HG03442 (cell line): ENCODE results near the gene CCNA2.
A peak's percentile ranks its signal among the peaks of the same experiment; 100 is the strongest.

Source experiments
- ATAC-seq: cut with Tn5 transposase; IDR thresholded peaks from one replicate; pipeline ENCODE4 v1.9.1; 2021; ENCODE audit warnings: mild to moderate bottlenecking, moderate library complexity; ENCODE audit not compliant: unreplicated experiment

CCNA2 gene

DNA sequence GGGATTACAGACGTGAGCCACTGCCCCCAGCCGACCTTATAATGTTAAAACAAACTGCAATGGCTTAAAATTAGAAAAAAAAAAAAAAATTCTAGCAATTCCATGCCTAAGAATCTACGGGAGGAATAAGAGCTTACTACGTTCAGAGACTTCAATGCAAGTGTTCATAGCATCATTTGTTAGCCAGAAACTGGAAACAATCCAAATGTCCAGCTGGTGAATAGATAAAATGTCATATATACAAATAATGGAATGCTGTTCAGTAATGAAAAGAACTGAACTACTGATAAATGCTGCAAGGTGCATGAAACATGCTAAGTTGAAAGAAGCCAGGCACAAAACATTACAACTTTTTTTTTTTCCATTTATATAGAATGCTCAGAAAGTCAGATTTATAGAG, 17.3 kb downstream of the CCNA2 start:
- ATAC-seq, result no peak

DNA sequence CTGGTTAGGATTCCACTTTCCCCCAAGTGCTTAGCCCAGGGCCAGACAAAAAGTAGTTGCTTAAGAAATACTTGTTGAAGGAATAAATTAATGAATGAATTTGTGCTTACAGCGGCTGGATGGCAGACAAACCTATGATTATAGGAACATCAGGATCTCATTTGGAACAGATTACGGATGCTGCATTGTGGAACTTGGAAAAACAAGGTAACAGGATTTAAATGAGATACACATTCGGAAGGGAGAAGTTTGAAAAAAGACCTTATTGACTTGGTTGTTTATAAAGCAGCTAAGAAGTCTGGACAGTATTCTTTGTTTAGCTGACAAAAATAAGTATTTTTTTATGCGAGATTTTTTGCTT, 22.0 kb downstream of the CCNA2 start:
- ATAC-seq, result no peak

DNA sequence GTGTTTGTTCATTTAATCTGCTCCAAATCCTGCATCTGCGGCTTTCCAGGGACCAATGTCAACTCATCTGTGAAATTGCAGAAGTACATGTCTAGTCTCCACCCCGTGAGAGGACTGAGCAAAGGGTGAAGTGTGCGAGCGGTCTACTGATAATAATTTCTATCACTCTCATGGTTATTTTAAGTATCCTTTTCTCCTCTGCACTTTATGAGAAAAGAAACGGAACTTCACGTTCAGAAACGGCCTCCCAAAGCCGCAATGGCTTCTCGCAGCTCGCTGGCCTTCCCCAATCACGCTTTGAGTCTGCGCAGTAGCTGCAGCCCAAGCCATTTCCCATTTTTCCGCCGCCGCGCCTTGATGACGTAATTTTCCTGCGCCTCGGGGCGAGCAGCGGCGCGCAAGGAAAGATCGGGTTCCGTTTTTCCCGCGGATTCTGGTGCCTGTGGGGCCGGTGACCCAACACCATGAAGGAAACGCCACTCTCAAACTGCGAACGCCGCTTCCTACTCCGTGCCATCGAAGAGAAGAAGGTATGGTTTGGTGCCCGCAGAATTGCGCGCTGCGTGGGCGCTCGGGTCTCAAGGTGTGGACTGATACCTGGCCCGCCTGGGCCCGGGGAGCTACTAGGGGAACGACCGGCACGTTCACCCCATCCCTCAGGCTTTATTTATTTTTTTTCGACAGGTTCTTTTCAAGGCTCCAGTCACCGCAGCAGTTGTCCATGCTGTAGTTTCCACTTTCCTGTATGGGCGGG, 22.5 kb downstream of the CCNA2 start, which contains the start of gene EXOSC9:
EXOSC9 (plus strand) TSS at position 363 of the 754 bp plus-strand sequence; CDS start at position 465, 102 bp downstream.
- peak; percentile 78 for ATAC-seq

DNA sequence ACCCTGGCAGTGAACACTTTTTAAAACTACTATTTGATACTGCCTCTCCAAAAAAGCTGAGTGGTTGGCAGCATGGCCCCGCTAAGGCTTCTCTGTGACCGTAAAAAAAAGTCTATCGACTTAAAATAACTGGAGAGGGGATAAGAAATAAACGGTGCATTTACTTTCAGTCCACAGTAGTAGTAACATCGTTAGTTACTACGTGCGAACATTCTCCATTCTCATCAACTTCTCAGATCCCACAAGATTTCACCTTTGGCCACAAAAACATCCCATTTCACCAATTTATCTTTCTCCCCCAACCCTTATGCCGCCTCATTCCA, 23.1 kb downstream of the CCNA2 start:
- peak; percentile 21 for ATAC-seq

DNA sequence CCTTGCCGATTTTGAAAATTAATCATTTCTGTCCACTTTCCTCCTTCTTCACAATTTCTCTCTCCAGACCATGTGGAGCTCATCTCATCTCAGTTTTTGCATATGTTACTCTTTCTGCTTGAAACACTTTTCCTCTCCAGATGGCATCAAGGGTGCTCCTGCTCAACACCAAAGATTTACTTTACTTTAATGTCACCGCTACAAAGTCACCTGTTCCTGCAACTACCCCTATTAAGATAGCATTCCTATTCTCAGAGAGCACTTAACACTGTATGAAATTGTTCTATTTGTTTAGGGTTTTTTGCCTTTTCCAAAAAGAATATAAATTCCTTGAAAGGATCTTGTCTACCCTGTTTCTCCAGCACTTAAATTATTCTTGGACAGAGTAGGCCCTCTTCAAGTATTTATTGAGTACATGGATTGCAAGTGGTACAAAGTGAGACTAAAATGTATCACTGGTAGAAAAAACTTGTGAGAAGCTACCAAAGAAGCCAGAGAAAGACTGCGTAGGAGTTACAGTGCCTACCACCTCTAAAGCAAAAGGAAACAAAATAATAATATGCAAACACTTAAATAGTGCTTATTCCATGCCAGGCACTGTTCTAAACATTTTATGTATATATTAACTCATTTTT, 23.7 kb downstream of the CCNA2 start:
- ATAC-seq, result no peak

DNA sequence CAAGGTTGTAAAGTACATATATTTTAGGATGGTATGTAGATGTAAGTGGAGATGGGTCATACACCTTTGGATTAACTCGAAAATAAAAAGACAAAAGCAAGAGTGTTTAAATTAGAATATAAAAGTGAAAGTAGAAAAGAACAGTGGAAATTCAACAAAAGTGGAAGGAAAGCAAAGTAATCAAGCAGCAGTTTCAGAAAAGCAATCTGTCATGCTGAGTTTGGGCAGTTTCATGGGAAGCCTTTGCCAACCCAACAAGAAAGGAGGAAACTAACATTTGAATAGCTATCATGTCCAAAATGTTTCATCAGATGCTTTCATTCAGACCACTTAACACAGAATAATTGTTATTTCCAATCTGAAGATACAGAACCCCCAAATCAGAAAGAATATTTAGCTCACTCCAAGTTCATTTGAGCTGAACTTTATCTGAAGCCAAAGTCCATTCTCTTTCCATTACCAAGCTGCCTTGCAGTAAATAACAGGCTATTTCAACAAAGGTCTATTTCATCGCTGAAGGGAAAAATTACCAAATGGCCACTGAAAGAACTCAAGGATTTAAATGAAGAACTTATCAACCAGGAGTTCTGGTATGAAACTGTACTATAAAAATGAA, 24.4 kb downstream of the CCNA2 start:
- no peak for ATAC-seq

DNA sequence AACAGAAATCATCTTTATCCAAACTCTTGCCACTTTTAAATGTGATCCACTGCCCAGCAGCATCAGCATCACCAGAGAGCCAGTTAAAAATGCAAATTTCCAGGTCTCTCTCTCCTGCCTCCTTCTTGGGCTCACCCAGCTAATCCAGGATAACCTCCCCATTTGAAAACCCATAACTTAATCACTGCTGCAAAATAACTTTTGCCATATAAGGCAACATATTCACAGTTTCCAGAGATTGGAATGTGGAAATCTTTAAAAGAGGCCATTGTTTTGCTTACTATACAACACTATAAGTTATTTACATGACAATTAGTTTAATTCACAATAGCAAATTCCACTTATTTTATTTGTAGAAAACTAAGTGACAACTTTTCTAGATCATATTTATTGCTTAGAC, 27.4 kb downstream of the CCNA2 start:
- ATAC-seq, result no peak

DNA sequence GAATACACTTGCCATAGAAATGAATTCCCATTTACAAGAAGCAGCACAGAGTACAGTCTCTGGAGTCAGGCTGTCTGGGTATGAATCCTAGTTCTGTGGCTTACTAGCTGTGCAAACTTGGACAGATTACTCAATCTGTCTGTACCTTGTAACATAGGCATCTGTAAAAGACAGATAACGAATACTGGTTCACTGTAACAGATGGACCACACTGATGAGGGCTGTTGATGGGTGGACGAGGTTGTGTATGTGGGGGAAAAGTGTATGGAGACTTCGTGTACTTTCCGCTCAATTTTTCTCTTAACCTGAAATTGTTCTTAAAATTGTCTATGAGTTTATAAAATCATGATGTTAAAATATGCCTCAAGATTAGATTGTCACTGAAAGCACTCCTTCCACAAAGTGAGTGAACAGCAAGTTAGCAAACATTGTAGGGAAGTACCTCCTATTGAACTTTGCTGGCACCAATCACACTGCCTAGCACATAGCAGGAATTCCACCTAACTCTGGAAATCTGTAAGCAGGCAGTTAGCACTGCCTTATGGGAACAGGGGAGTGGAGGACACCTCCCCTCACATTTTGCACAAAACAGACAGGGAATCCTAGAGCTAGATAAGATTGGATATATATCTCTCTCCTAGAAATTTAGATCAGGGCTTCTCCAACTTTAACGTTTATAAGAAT, 29.0 kb downstream of the CCNA2 start:
- ATAC-seq, result no peak

DNA sequence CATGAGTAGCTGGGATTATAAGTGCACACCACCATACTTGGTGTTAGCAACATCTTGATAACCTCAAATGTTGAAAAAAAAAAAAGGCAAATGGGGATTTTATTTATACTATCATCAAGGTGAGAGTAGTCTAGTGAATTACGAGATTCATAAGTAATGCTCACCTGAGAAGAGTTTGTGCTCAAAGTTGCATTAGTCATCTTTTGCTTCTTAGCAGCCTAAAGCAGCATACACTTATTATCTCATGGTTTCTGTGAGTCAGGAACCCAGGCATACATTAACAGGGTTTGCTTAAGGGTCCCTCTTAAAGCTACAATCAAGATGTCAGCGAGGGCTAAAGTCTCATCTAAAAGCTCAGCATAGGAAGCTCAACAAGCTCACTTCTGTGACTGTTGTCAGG, 30.7 kb downstream of the CCNA2 start:
- ATAC-seq, result no peak

DNA sequence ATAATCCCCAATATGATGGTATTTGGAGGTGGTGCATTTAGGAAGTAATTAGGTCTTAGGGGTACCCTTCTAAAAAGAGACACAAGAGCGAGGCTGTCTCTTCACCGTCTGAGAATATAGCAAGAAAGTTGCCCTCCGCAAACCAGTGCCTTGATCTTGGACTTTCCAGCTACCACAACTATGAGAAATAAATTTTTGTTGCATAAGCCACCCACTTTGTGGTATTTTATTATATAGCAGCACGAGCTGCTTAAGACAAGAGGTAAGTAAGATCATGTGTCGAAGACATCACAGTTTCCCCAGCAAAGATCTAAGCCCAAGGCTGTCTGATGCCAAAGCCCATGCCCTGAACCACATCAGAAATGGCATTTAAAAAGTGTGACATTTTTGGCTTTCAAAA, 32.2 kb downstream of the CCNA2 start:
- no peak for ATAC-seq

DNA sequence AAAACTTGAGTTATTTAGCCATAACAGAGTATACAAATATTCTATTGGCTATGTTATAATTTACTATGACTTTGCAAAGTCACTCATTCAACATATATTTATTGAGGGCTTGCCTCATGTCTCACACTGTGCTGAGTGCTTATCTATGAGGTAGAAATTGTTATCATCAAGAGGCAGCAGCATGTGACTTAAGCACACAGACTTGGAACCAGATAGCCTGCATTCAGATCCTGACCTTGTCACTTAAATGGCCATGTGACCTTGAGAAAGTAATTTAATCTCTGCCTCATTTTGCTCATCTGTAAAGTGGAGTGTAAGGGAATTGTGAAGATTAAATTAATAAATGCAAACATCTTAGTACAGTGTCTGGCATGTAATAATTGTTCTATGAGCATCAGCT, 32.7 kb downstream of the CCNA2 start:
- no peak for ATAC-seq

DNA sequence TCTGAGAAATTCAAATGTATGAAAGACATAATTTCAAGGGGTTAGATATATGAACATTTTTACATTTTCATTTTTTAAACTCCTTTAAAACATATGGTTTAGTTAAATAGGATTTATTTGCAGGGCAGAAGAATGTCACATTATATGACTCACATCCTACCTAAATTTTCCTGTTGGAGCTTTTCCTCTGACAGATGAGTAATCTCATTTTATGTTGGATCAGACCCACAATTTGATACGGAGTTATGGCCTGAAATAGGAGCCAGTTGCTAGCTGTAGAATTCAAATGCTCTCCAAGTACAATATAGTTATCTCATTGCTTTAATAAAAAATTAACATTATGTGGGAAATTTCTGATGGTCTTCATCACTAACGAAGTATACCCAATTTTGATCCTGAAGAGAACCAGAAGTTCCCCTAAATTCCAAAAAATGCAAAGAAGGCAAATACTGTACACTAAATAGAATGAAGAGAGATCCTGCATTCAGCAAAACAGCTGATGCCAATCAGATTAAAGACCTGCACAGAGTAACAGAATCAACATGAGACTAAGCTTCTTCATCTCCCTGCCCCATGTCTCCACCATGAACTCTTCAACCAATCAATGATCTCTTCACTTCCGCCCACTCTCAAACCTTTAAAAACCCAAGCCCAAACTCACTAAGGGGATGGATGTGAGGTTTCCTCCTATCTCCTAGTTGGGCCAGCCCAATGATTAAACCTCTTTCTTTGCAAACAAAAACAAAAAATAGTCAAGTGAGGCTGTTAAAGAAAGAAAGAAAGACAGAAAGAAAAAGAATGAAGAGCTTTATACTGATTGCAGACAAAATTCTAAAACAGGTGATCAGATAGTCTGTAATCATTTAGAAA, 33.5 kb downstream of the CCNA2 start:
- no peak for ATAC-seq

DNA sequence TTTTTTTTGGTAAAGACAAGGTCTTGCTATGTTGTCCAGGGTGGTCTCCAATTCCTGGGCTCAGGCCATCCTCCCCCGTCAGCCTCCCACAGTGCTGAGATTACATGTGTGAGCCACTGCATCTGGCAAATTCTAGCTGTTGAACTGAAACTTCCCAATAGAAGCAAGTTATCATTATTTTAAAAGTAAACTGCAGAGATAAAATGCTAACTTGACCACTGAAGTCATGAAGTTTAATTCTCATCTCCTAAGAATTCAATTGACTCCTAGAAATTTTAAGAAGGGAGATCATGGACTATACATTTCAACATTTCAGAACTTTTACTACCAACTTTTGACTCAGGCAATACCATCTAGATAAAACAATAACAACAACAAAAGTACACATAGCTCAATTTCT, 34.2 kb downstream of the CCNA2 start:
- no peak for ATAC-seq

DNA sequence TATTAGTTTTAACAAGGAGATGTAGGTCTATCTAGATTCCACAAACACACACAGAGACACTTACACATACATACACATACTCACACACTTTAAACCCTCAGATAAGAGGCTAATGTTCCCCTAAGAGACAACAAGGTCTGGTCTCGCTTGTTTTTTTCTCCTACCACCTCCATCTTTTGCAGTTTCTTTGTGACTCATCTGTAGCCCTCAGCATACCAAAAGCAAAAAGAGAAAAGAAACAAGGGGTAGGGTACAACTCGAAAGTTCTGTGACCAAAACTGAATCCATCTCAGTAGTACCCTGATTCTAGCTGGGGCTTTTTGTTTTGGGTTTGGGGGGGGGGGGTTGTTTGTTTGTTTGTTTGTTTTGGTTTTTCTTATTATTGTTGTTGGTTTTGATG, 34.8 kb downstream of the CCNA2 start:
- peak; percentile 96 for ATAC-seq

DNA sequence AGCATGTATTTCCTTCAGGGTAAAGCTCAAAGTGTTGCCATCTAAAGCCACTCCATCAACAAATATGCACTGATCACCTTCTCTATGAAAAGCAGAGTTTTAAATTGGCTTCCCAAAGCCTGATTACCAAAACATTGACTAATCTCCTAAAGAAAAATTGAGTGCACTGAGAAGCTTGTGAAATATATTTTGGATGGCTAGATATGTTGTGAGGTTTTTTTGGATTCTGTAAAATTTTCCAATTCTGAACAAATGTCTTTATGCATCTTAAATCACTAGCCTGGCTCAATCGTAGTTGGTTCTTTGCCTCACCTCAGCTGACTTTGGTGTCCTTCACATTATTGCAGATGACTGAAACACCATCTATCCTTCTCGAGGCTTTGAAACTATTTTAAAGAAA, 37.5 kb downstream of the CCNA2 start:
- ATAC-seq, result no peak

DNA sequence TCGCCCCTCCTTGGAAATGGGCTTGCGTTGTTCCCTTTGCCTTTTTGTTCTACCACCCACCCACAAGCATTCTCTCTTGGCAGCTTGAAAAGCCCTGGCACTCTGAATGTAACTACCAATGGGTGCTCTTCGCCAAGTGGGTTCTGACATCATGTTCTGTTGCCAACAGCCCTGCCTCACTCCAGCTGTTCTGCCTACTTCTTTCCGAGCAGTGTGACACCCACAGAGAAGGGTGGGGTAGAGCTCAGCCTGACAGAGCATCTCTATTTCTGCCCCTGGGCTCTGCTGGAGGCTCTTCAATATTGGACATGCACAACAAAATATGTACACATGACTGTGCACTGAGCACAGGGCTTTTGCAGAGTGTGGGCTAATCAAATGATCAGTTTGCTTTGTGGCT, 38.2 kb downstream of the CCNA2 start:
- ATAC-seq, result no peak

DNA sequence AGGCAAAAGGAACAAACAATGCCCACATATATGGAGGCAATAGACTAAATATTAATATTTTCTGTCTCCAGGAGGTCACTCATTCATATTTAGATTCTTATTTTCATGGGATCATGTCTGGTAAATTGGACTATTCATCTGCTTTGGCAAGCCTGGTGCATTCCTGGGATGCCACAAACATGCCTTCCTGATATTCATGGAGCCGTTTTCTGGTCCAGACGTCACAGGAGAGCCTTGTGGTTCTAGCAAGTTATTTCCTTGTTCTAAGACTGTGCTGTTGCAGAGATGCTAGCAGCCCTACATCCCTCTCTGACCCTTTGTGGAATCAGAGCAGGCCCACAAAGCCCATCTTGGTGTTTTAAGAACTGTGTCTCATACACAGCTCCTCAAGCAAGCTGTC, 38.7 kb downstream of the CCNA2 start:
- no peak for ATAC-seq

DNA sequence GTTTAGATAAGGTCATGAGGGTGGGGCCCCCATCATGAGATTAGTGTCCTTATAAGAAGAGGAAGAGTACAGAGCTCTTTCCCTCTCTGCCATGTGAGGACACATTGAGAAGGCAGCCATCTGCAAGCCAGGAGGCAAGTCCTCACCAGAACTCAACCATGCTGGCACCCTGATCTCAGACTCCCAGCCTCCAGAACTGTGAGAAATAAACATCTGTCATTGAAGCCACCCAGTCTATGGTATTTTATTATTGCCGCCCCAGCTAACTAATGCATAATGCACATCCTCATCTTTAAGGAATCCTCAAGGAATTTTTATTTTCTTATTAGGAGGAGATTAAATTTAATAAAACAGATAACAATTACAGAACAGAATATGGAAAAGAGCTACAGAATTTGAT, 39.3 kb downstream of the CCNA2 start:
- ATAC-seq, result no peak

DNA sequence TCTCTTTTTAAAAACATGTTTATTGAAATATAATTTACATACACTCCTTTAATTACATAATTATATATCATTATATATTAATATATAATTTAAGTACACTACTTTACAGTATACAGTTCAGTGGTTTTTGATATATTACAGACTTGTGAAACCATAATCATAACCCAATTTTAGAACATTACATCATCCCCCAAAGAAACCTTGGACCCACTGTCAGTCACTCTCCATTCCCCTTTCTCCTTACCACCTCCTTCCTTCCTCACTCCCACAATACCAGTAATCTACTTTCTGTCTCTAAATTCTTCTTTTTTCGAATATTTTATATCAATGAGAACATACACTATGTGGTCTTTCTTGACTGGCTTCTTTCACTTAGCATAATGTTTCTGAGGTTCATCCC, 40.5 kb downstream of the CCNA2 start:
- no peak for ATAC-seq

DNA sequence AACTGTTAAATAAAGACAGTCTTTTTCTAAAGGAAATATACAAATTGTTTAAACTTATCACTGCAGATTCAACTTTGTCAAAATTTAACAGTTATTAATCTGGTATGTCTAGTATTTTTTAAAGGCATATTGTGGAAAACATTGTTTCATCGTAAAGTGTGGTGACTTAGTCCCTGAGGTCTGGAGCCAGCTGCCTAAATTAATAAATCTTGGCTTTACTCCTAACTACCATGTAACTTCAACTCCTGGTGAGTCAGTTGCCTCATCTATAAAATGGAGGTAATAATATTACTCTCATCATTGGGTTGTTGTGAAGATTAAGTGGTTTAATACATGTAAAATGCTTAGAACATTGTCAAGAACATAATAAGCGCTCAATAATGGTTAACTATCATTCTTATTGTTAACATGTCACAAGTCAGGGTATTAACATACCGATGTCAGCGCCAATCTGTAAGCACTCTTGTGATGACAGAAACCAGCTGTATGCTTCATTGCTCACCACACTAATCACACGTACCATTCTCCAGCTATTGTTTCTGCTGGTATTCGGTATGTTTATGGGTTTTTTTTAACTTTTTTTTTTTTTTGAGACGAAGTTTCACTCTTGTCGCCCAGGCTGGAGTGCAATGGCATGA, 44.6 kb downstream of the CCNA2 start:
- no peak for ATAC-seq
